Sigmoid colon (tissue), 4 donors: ENCODE measurements around the gene KIF11.

Experiments
- CTCF ChIP-seq, 4 experiments: fragments of 450-650 bp in 3 of 4; fragments of 200-600 bp in 1 of 4; IDR thresholded peaks; one replicate each; pipeline ENCODE4 v1.5.1; 2016 to 2019; ENCODE audit warnings: antibody characterized with exemption in 4 of 4, mild to moderate bottlenecking in 3 of 4, moderate library complexity in 2 of 4
- EP300 ChIP-seq, 4 donors: sonication (generic); formaldehyde crosslinking; IDR thresholded peaks; one replicate each; pipeline ENCODE4 v1.6.1; 2017; ENCODE audit warnings: antibody characterized with exemption in 4 of 4
- POLR2A ChIP-seq, 2 donors: fragments of 450-650 bp; IDR thresholded peaks; one replicate each; pipeline ENCODE4 v1.6.1; 2016; ENCODE audit warnings: antibody characterized with exemption in 2 of 2, mild to moderate bottlenecking in 2 of 2, moderate library complexity in 2 of 2
- POLR2AphosphoS5 ChIP-seq, 4 donors: sonication (generic); formaldehyde crosslinking; IDR thresholded peaks; one replicate each; pipeline ENCODE4 v1.6.1; 2017; ENCODE audit warnings: antibody characterized with exemption in 4 of 4

- TF ChIP-seq CTCF (IDR thresholded peaks at IDR 0.05) (no peak), POLR2AphosphoS5 (IDR thresholded peaks at IDR 0.05) (no peak), POLR2A (IDR thresholded peaks at IDR 0.05) (no peak), EP300 (IDR thresholded peaks at IDR 0.05) (no peak)
Observed at GRCh38 chr10:92638037-92638436, 45.1 kb downstream of the KIF11 start.
